GM12878 (cell line): ENCODE results near the gene CASP8. TPM values are rescaled to one million over a fixed set of nuclear protein-coding genes. Genes with fewer than 3 reads are reported as not detected.
A peak's percentile ranks its signal among the peaks of the same experiment; 100 is the strongest.

Experiments used
- ATAC-seq: fragments of 200-7000 bp; cut with Tn5 transposase; 3 replicates; pipeline ENCODE4 v1.9.1; 2020; ENCODE audit warnings: mild to moderate bottlenecking, moderate library complexity
- BruUV-seq: library from RNA; stranded (reverse); fragments of 400-500 nt; replicated peaks from 2 replicates; lab custom pipeline; 2021; lab: Mats Ljungman, UMichigan
- CTCF ChIA-PET: fragments of 300-600 bp; sonication (Branson Sonifier 250); formaldehyde crosslinking; extraction: SDS; loops from one replicate; lab custom pipeline; 2021; ENCODE audit warnings: inconsistent platforms; lab: Yijun Ruan, JAX
- POLR2A ChIA-PET: fragments of 350-600 bp; formaldehyde crosslinking; extraction: SDS; loops from one replicate; lab custom pipeline; 2021; ENCODE audit warnings: inconsistent platforms; lab: Charles Lee
- RAD21 ChIA-PET: fragments of 300-600 bp; sonication (Branson Sonifier 250); formaldehyde crosslinking; loops from one replicate; lab custom pipeline; 2023; ENCODE audit warnings: antibody characterized with exemption; ENCODE audit not compliant: unreplicated experiment; lab: Charles Lee
- SMC1A ChIA-PET: fragments of 300-600 bp; sonication (Branson Sonifier 250); formaldehyde crosslinking; loops from one replicate; lab custom pipeline; 2023; ENCODE audit not compliant: unreplicated experiment, uncharacterized antibody; lab: Charles Lee
- DNase-seq: peaks from one replicate; pipeline ENCODE4 v3.0.0-alpha.2; 2011; ENCODE audit warnings: low read depth, low spot score
- FAIRE-seq: peaks from 3 replicates; lab custom pipeline; 2011; peaks lifted over from hg19 to GRCh38; lab: Jason Lieb, UNC
- H2AFZ ChIP-seq: 2 replicates; pipeline ENCODE4 v1.6.0; 2011; ENCODE audit warnings: low read depth, low read length, control low read depth; ENCODE audit not compliant: control insufficient read depth
- H3K27ac ChIP-seq: 2 replicates; pipeline ENCODE4 v1.5.1; 2011; ENCODE audit warnings: control low read depth; ENCODE audit not compliant: control insufficient read depth, insufficient read depth
- H3K27me3 ChIP-seq, 2 experiments: replicated peaks in 1 of 2; 2 replicates each; pipeline versions ENCODE4 v1.6.0 to v1.6.1; 2011; ENCODE audit warnings: low read length in 1 of 2; ENCODE audit not compliant: control insufficient read depth in 2 of 2, insufficient read depth in 2 of 2
- H3K36me3 ChIP-seq, 2 experiments: 2 replicates each; pipeline ENCODE4 v1.5.1; 2011; ENCODE audit warnings: low read length in 1 of 2; ENCODE audit not compliant: control insufficient read depth in 2 of 2, insufficient read depth in 2 of 2
- H3K4me1 ChIP-seq: 2 replicates; pipeline ENCODE4 v1.6.1; 2011; ENCODE audit warnings: mild to moderate bottlenecking, low read length, moderate library complexity, mixed read lengths; ENCODE audit not compliant: control insufficient read depth, insufficient read depth
- H3K4me2 ChIP-seq: 2 replicates; pipeline ENCODE4 v1.6.0; 2011; ENCODE audit warnings: control low read depth; ENCODE audit not compliant: control insufficient read depth, insufficient read depth
- H3K4me3 ChIP-seq: fragments of 200-600 bp; sonication (generic); 2 replicates; pipeline ENCODE4 v1.5.1; 2016
- H3K79me2 ChIP-seq: 2 replicates; pipeline ENCODE4 v1.6.0; 2011; ENCODE audit warnings: low read length; ENCODE audit not compliant: control insufficient read depth, insufficient read depth
- H3K9ac ChIP-seq: 2 replicates; pipeline ENCODE4 v1.8.0; 2011; ENCODE audit warnings: low read length, control low read depth, mixed read lengths; ENCODE audit not compliant: control insufficient read depth, insufficient read depth
- H3K9me3 ChIP-seq: replicated peaks from 3 replicates; pipeline ENCODE4 v1.5.1; 2011; ENCODE audit warnings: mild to moderate bottlenecking, low read length; ENCODE audit not compliant: control insufficient read depth, insufficient read depth
- H4K20me1 ChIP-seq: 2 replicates; pipeline ENCODE4 v1.6.0; 2011; ENCODE audit not compliant: control insufficient read depth, insufficient read depth
- HDGF ChIP-seq: fragments of 450-650 bp; IDR thresholded peaks from 2 replicates; pipeline ENCODE4 v1.6.1; 2016; ENCODE audit warnings: antibody characterized with exemption
- IKZF2 ChIP-seq, 2 experiments: fragments of 450-650 bp; IDR thresholded peaks; 2 replicates each; pipeline ENCODE4 v1.6.1; 2017; ENCODE audit warnings: mild to moderate bottlenecking in 2 of 2, moderate library complexity in 2 of 2
- PAX8 ChIP-seq: fragments of 450-650 bp; IDR thresholded peaks from 2 replicates; pipeline ENCODE4 v1.6.1; 2017; ENCODE audit warnings: mild to moderate bottlenecking, moderate library complexity
- RBBP5 ChIP-seq: fragments of 200-600 bp; sonication (generic); conservative IDR thresholded peaks from 2 replicates; pipeline ENCODE4 v1.6.1; 2016
- RCOR1 ChIP-seq: conservative IDR thresholded peaks from 2 replicates; pipeline ENCODE4 v1.6.1; 2012; ENCODE audit warnings: low read depth, low read length, improper control_type of control experiment
- TCF3 ChIP-seq: IDR thresholded peaks from 2 replicates; pipeline ENCODE4 v1.6.1; 2012; ENCODE audit warnings: low read depth, mild to moderate bottlenecking, low read length, borderline replicate concordance; ENCODE audit not compliant: insufficient read depth
- ZNF217 ChIP-seq: fragments of 450-650 bp; IDR thresholded peaks from 2 replicates; pipeline ENCODE4 v1.6.1; 2017; ENCODE audit warnings: antibody characterized with exemption, mild to moderate bottlenecking
- WGBS: methylation state at CpG from one replicate; pipeline ENCODE4 v1.1.6; 2016; ENCODE audit warnings: low lambda C conversion rate; ENCODE audit not compliant: insufficient replicate concordance, insufficient coverage; ENCODE audit errors: missing lambda C conversion rate; 5-methylcytosine and 5-hydroxymethylcytosine counted together
- in situ Hi-C: fragments of 300-500 bp; cut with MboI; formaldehyde crosslinking; loops from 9 replicates; pipeline ENCODE4 v1.14.3; 2018; ENCODE audit warnings: mixed read lengths
- intact Hi-C: fragments of 100-400 bp; cut with micrococcal nuclease; formaldehyde crosslinking; loops from one replicate; pipeline ENCODE4 v1.14.2; 2022; ENCODE audit not compliant: unreplicated experiment
- polyA plus RNA-seq, 11 experiments: library from polyadenylated mRNA; depleted of rRNA in 4 of 11; unstranded in 6 of 11; stranded (reverse) in 5 of 11; fragments of >200 nt; fragmentation: Nextera tagmentation in 4 of 11; fragmentation: Illumina TruSeq in 1 of 11; extraction: Ambion mirVana in 4 of 11; extraction: Trizol in 1 of 11; gene quantifications; 1 replicate in 1 of 11; 2 replicates in 10 of 11; pipeline versions ENCODE4 v1.2.1 to v1.2.3, GENCODE V29; 2011 to 2016; ENCODE audit warnings: inconsistent platforms in 2 of 11, missing spikeins in 2 of 11, low read depth in 1 of 11
- total RNA-seq, 4 experiments: library from RNA; depleted of rRNA in 3 of 4; stranded (reverse); fragments of >200 nt in 3 of 4; fragmentation: Illumina TruSeq in 1 of 4; extraction: Trizol in 1 of 4; gene quantifications; 2 replicates each; pipeline versions ENCODE4 v1.2.1 to v1.2.3, GENCODE V29; 2013 to 2021

Gene CASP8
- total and polyA plus RNA-seq, 10 of the 15 experiments (the other 5 are each of a cell fraction or from before 2014, with no cell fraction given): 18.6 to 54.1 (median 39.9) TPM

- in situ Hi-C loops: loop anchor here (5.0 kb wide), 1 partner anchor 41 kb away; no protein-coding TSS in a partner anchor
- no peaks in the 10 kb centered on the region for H3K27me3 ChIP-seq
- FAIRE-seq (no peak), DNase-seq (no peak), ATAC-seq (no peak)
- CTCF ChIA-PET: interaction anchor here (1.2 to 2.9 kb wide), 5 partner anchors 34 to 327 kb away, joined by 3 to 43 read pairs (median 8); partner anchors contain the start of gene CASP10
- H3K4me3 ChIP-seq: no peak overlapping the region
- POLR2A ChIA-PET: interaction anchor here (1.5 kb wide), 1 partner anchor 45 kb away, joined by 3 read pairs; the partner anchor contains the start of gene CASP10
- H2AFZ ChIP-seq: no peak overlapping the region
- H3K9ac ChIP-seq: no peak overlapping the region
- H3K27ac ChIP-seq: no peak overlapping the region
- H3K9me3 ChIP-seq: no peaks in the 10 kb centered on the region
- intact Hi-C loops: no loop called here
- peaks cover 20% of the 10 kb centered on the region for H3K4me1 ChIP-seq
- no peaks in the 10 kb centered on the region for H3K36me3 ChIP-seq
- RAD21 ChIA-PET: interaction anchor here (0.7 to 3.9 kb wide), 3 partner anchors 45 to 110 kb away, joined by 3 to 34 read pairs (median 6); partner anchors contain the start of gene CASP10
- no TSS peak for BruUV-seq
- peaks cover under 1% of the 10 kb centered on the region for H3K79me2 ChIP-seq
- no peak overlapping the region for H3K4me2 ChIP-seq
- WGBS: 75% methylated on average over 3 of the region's 3 CpGs
- no peaks in the 10 kb centered on the region for H4K20me1 ChIP-seq
- SMC1A ChIA-PET: interaction anchor here (0.8 to 4.3 kb wide), 4 partner anchors 32 to 160 kb away, joined by 3 to 42 read pairs (median 3); partner anchors contain the start of gene CASP10
- TF ChIP-seq RBBP5 (no peak), HDGF (no peak), IKZF2 (IDR thresholded peaks at IDR 0.05) (0 out of 4 replicates have a peak, but pooled peaks of 1 of the 2 experiments have one; percentile 13), PAX8 (no peak), RCOR1 (no peak), ZNF217 (no peak), TCF3 (no peak)
- TF ChIP-seq, all 136 proteins: peak for 1
These were observed 31.9 kb upstream of the CASP8 start for GRCh38 chr2:201228271-201228911.
